OCI-LY7 (cell line): Measurements from ENCODE around the gene GALNTL6. TPM values are rescaled to one million over a fixed set of nuclear protein-coding genes. Genes with fewer than 3 reads are reported as not detected.

Experiments used
- BruUV-seq: library from RNA; stranded (reverse); fragments of 400-500 nt; replicated peaks from 2 replicates; lab custom pipeline; 2021; lab: Mats Ljungman, UMichigan
- CTCF ChIA-PET: fragments of 300-600 bp; sonication (Branson Sonifier 250); formaldehyde crosslinking; loops from one replicate; lab custom pipeline; 2022; ENCODE audit warnings: antibody characterized with exemption; ENCODE audit not compliant: unreplicated experiment; lab: Charles Lee
- POLR2A ChIA-PET: fragments of 300-600 bp; sonication (Branson Sonifier 250); formaldehyde crosslinking; loops from one replicate; lab custom pipeline; 2022; ENCODE audit warnings: antibody characterized with exemption; lab: Charles Lee
- DNase-seq: peaks from one replicate; pipeline ENCODE4 v3.0.0-alpha.2; 2015; ENCODE audit warnings: low spot score
- H2AFZ ChIP-seq: fragments of 200-600 bp; sonication (generic), shearing (Covaris generic); 2 replicates; pipeline ENCODE4 v1.6.1; 2014; ENCODE audit warnings: mild to moderate bottlenecking, antibody characterized with exemption, low read length, moderate library complexity
- H3K27ac ChIP-seq: fragments of 200-600 bp; sonication (generic); 2 replicates; pipeline ENCODE4 v1.5.1; 2014; ENCODE audit warnings: mixed run types, low read depth, mild to moderate bottlenecking, moderate library complexity, low read length, inconsistent platforms; ENCODE audit not compliant: poor library complexity, severe bottlenecking
- H3K36me3 ChIP-seq: fragments of 200-600 bp; sonication (generic); 2 replicates; pipeline ENCODE4 v1.6.1; 2014; ENCODE audit warnings: mild to moderate bottlenecking, antibody characterized with exemption, low read length, moderate library complexity, mixed read lengths; ENCODE audit not compliant: insufficient read depth
- H3K4me1 ChIP-seq: fragments of 200-600 bp; sonication (generic); 2 replicates; pipeline ENCODE4 v1.5.1; 2014; ENCODE audit warnings: mild to moderate bottlenecking, low read length; ENCODE audit not compliant: insufficient read depth, poor library complexity, severe bottlenecking
- H3K4me2 ChIP-seq: fragments of 200-600 bp; sonication (generic); 2 replicates; pipeline ENCODE4 v1.6.1; 2014; ENCODE audit warnings: mild to moderate bottlenecking, low read length
- H3K4me3 ChIP-seq: fragments of 200-600 bp; sonication (generic); 2 replicates; pipeline ENCODE4 v1.5.1; 2014; ENCODE audit warnings: mild to moderate bottlenecking, low read depth, low read length; ENCODE audit not compliant: poor library complexity, severe bottlenecking
- H3K79me2 ChIP-seq: fragments of 200-600 bp; sonication (generic); 2 replicates; pipeline ENCODE4 v1.6.1; 2016; ENCODE audit warnings: low read depth, mild to moderate bottlenecking, low read length, moderate library complexity, mixed read lengths; ENCODE audit not compliant: insufficient read depth
- H3K9me2 ChIP-seq: fragments of 200-600 bp; sonication (generic); 2 replicates; pipeline ENCODE4 v1.6.1; 2016; ENCODE audit warnings: mild to moderate bottlenecking, low read length, mixed read lengths; ENCODE audit not compliant: insufficient read depth
- H3K9me3 ChIP-seq: fragments of 200-600 bp; sonication (generic); 2 replicates; pipeline ENCODE4 v1.6.1; 2014; ENCODE audit warnings: mild to moderate bottlenecking, mixed run types, low read length, mixed read lengths
- H4K20me1 ChIP-seq: fragments of 200-600 bp; sonication (generic); 2 replicates; pipeline ENCODE4 v1.6.1; 2014; ENCODE audit warnings: mild to moderate bottlenecking, antibody characterized with exemption, low read length, moderate library complexity, mixed read lengths; ENCODE audit not compliant: insufficient read depth
- EZH2phosphoT487 ChIP-seq: fragments of 200-600 bp; sonication (generic); IDR thresholded peaks from 2 replicates; pipeline ENCODE4 v1.6.1; 2018; ENCODE audit warnings: low read depth, borderline replicate concordance, mild to moderate bottlenecking, mixed run types, antibody characterized with exemption, low read length, moderate library complexity, mixed read lengths
- intact Hi-C: fragments of 100-400 bp; cut with micrococcal nuclease; formaldehyde crosslinking; loops from one replicate; pipeline ENCODE4 v1.10.0; 2022; ENCODE audit not compliant: unreplicated experiment
- total RNA-seq, 2 experiments: library from RNA; depleted of rRNA in 1 of 2; stranded (reverse); fragments of >200 nt in 1 of 2; shearing (Covaris generic) in 1 of 2; gene quantifications; 2 replicates each; pipeline ENCODE4 v1.2.3, GENCODE V29; 2014 to 2022
- TF ChIP-seq, protein P1 (sequence below): fragments of 200-600 bp; sonication (generic); conservative IDR thresholded peaks from 2 replicates; pipeline ENCODE4 v1.5.1; 2014; ENCODE audit warnings: mild to moderate bottlenecking, antibody characterized with exemption, low read length, moderate library complexity, mixed read lengths

GALNTL6 gene
- total RNA-seq, 2 experiments from 2014 or later, result not detected

DNA sequence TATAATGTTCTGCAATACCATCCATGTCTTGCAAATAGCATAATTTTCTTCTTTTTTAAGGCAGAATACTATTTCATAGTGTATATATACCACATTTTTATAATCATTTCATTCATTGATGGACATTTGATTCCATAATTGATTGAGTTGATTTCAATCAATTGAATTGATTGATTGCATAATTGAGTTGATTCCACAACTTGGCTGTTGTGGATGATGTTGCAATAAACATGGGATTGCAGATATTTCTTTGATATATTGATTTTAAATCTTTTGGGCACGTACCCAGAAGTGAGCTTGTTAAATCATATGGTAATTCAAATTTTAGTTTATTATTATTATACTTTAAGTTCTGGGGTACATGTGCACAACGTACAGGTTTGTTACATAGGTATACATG, 232.8 kb downstream of the GALNTL6 start:
- CTCF ChIA-PET, result no interaction called here
- intact Hi-C loops, result no loop called here

DNA sequence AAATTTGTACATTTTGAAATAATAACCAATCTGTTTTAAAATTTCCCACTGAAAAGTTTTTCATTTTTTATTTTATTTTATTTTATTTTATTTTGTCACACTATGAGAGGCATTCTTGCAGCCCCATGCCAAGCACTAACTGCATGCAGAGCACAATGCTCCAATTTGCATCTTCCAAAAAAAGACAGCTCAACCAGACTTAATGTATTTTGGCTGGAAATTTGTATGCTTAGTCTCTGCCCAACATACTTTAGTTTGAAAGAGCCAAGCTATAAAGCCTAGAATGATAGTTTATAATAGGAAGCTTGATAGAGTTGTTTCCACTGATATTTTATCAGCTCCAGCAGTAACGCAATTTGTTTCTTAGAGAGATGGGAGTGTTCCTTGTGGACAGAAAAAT, 235.5 kb downstream of the GALNTL6 start:
- Histone ChIP-seq H2AFZ (no peak overlapping the region), H3K4me1 (no peaks in the 10 kb centered on the region), H3K79me2 (no peaks in the 10 kb centered on the region), H3K9me2 (no peaks in the 10 kb centered on the region), H3K36me3 (no peaks in the 10 kb centered on the region), H3K9me3 (no peaks in the 10 kb centered on the region), H3K4me3 (no peak overlapping the region), H4K20me1 (no peaks in the 10 kb centered on the region), H3K4me2 (no peak overlapping the region), H3K27ac (no peak overlapping the region)
- POLR2A ChIA-PET, result interaction anchor here (1.0 kb wide), 1 partner anchor 926 kb away, joined by 7 read pairs; no protein-coding TSS in a partner anchor
- CTCF ChIA-PET, result no interaction called here
- no peak for DNase-seq
- intact Hi-C loops, result no loop called here
- TF ChIP-seq, protein P1, sequence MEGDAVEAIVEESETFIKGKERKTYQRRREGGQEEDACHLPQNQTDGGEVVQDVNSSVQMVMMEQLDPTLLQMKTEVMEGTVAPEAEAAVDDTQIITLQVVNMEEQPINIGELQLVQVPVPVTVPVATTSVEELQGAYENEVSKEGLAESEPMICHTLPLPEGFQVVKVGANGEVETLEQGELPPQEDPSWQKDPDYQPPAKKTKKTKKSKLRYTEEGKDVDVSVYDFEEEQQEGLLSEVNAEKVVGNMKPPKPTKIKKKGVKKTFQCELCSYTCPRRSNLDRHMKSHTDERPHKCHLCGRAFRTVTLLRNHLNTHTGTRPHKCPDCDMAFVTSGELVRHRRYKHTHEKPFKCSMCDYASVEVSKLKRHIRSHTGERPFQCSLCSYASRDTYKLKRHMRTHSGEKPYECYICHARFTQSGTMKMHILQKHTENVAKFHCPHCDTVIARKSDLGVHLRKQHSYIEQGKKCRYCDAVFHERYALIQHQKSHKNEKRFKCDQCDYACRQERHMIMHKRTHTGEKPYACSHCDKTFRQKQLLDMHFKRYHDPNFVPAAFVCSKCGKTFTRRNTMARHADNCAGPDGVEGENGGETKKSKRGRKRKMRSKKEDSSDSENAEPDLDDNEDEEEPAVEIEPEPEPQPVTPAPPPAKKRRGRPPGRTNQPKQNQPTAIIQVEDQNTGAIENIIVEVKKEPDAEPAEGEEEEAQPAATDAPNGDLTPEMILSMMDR, result no peak
- TF ChIP-seq EZH2phosphoT487, result no peak
- BruUV-seq, result no TSS peak

More for the DNA sequence above, 232.8 kb downstream of the GALNTL6 start:
- no peak overlapping the region for H3K27ac ChIP-seq
- H2AFZ ChIP-seq, result no peak overlapping the region
- no peaks in the 10 kb centered on the region; the same call in 1 of the 2 replicates for H4K20me1 ChIP-seq
- no peaks in the 10 kb centered on the region for H3K79me2 ChIP-seq
- no peaks in the 10 kb centered on the region for H3K4me1 ChIP-seq
- H3K9me3 ChIP-seq, result no peaks in the 10 kb centered on the region
- H3K4me3 ChIP-seq, result no peak overlapping the region
- no peak for DNase-seq
- no TSS peak for BruUV-seq
- H3K4me2 ChIP-seq, result no peak overlapping the region
- no peaks in the 10 kb centered on the region for H3K9me2 ChIP-seq
- no peaks in the 10 kb centered on the region for H3K36me3 ChIP-seq
- no peak for TF ChIP-seq EZH2phosphoT487
- TF ChIP-seq, protein P1, result no peak
- POLR2A ChIA-PET, result interaction anchor here (0.9 kb wide), 1 partner anchor 66 kb away, joined by 3 read pairs; no protein-coding TSS in a partner anchor

DNA sequence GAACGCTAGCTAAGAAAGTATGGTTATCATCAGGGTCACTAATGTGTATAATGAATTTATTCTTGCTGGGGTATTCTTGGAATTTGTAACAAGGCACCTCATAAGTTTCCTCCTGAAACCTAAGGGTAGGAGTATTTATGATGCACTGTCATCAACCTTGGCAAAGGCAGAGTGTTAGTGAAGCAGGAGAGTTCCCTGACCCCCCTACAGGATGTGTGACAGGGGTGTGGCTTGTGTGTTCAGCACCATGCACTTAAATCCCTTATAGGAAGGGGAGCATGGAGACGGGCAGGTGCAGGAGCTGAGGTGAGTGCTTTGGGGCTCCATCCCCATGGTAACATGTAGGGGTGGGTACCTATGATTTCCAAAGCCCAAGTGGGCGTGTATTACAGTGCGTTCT, 237.7 kb downstream of the GALNTL6 start:
- no peak for DNase-seq
- Histone ChIP-seq H2AFZ (no peak overlapping the region), H3K9me3 (no peaks in the 10 kb centered on the region), H3K4me1 (no peaks in the 10 kb centered on the region), H4K20me1 (no peaks in the 10 kb centered on the region), H3K4me3 (no peak overlapping the region), H3K9me2 (no peaks in the 10 kb centered on the region), H3K4me2 (no peak overlapping the region), H3K79me2 (no peaks in the 10 kb centered on the region), H3K27ac (no peak overlapping the region), H3K36me3 (no peaks in the 10 kb centered on the region)
- no TSS peak for BruUV-seq
- CTCF ChIA-PET, result no interaction called here
- TF ChIP-seq, protein P1, result no peak
- no peak for TF ChIP-seq EZH2phosphoT487
- intact Hi-C loops, result no loop called here
- POLR2A ChIA-PET, result no interaction called here
